Left hindlimb (tissue), 1 donor: ENCODE measurements around the gene COPZ2.
"Not testable (repeated sequence)": the region's sequence is repeated elsewhere in the genome, so short reads cannot be mapped to it uniquely, and the experiment has no call there.

Experiments used
- DNase-seq: peaks from one replicate; pipeline ENCODE4 v3.0.0-alpha.2; 2018

COPZ2 gene

DNA sequence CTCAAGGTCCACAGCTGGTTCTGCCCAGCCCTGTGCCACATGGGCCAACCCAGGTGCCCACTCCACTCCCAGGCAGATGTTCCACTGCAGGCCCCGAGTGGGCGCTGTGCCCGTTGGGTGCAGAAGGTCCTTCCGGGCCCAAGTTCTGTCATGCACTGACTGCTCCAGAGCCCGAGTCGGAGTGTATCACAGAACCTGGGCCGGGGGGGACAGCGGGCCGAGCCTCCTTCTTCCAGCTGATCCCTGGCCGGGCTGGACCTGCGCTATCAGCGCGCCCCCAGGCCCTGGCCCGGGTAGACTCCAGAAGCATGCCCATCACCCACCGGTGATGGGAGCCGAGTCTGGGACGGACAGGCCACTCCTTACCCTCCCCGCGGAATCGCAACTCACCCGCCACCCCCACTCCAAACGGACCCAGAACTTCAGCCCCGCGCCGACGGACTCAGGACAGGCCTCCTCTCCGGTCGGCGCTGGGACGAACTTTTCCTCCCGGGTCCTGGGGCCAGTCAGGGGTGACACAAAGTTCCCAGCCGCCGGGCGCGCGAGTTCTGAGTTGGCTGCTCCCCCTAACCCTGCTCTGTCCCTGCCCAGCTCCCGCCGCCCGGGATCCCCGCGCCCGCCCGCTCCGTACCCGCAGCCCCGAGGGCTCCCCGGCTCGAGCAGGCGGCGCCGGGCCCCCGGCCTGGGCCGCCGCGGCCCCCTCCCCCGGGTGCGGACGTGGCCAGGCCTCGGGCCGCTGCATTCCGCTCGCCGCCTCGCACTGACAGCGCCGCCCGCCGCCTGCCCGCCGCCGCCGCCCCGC, at the start of gene COPZ2:
Gene COPZ2, minus strand, starts transcription at position 762 of the 802 bp plus-strand sequence. Its CDS starts 20 bp downstream, at position 742.
- DNase-seq = peak; percentile 64

- no peak for DNase-seq
Measured at GRCh38 chr17:48084932-48085331, 47.3 kb upstream of the COPZ2 start.

- DNase-seq = no peak
Measured at GRCh38 chr17:48081858-48082257, 44.3 kb upstream of the COPZ2 start.

DNA sequence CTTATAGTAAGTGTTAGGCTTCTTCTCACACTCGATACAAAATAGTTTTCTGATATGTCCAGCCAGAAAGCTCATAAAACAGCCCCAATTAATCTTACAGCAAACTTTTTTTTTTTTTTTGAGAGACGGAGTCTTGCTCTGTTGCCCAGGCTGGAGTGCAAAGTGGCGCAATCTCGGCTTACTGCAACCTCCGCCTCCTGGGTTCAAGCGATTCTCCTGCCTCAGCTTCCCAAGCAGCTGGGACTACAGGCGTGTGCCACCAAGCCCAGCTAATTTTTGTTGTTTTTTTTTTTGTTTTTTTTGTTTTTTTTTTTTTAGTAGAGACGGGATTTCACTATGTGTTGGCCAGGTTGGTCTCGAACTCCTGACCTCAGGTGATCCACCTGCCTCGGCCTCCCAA, 39.6 kb upstream of the COPZ2 start:
- not testable (repeated sequence) for DNase-seq

- no peak for DNase-seq
Measured at GRCh38 chr17:48074322-48075081, 36.9 kb upstream of the COPZ2 start.

- DNase-seq = not testable (repeated sequence)
Measured at GRCh38 chr17:48073566-48074094, 36.0 kb upstream of the COPZ2 start.

DNA sequence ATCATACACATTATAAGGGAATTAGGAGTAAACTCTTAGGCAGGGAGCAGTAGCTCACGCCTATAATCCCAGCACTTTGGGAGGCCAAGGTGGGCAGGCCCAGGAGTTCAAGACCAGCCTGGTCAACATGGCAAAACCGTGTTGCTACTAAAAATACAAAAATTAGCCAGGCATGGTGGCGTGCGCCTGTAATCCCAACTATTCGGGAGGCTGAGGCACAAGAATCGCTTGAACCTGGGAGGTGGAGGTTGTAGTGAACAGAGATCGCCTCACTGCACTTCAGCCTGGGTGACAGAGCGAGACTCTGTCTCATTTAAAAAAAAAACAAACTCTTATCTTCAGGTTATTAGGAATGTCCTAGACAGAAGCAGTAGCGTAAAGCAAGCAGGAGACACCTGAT, 35.2 kb upstream of the COPZ2 start:
- DNase-seq = not testable (repeated sequence)

DNA sequence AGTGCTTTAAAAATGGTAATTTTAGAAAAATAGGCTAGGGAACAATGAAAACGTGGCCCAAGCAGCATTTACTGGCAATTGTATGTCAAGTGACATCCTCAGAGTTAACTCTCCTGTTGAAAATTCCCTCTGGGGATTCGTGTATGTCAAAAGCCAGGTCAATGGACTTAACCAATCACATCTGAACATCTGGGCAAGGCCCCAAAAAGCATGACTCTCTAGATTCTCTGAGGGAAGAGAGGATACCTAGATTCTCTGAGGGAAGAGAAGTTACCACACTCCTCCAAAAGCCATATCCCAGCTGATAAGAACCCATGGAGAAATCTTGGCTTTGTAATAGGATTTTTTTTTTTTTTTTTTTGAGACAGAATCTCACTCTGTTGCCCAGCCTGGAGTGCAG, 34.1 kb upstream of the COPZ2 start:
- no peak for DNase-seq

DNA sequence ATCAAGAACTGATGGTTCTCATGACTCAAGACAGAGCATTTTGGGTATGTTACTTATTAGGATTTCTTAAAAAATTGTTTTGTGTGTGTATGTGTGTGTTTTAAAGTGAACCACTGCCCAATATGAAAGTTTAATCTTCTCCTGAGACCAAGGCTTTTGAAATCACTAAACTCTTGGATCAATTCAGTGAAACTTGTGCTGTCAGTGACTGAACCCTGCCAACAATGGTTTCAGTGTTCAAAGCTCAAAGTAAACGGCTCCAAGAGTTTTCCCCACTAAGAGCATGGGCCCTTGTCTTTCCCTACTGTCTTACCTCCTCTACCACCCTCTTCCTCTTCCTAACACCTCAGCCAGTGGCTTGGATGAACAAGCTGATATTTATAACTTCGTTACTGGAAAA, 32.6 kb upstream of the COPZ2 start:
- no peak for DNase-seq

- DNase-seq = no peak
Measured at GRCh38 chr17:48068491-48068961, 30.9 kb upstream of the COPZ2 start.

DNA sequence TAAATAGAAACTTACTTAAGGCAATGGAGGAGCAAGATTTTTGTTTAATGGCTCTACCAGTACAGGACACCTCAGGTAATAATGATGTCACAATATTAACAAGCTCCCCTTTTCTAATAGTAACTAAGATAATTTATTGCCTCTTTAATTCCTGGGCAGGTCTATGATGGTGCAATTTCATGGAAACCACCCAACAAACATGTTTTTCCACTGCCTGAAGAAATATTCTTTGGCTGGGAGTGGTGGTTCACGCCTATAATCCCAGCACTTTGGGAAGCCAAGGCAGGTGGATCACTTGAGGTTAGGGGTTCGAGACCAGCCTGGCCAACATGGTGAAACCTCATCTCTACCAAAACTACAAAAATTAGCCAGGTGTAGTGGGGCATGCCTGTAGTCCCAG, 30.2 kb upstream of the COPZ2 start:
- not testable (repeated sequence) for DNase-seq

- DNase-seq = no peak
Measured at GRCh38 chr17:48067245-48067644, 29.6 kb upstream of the COPZ2 start.

DNA sequence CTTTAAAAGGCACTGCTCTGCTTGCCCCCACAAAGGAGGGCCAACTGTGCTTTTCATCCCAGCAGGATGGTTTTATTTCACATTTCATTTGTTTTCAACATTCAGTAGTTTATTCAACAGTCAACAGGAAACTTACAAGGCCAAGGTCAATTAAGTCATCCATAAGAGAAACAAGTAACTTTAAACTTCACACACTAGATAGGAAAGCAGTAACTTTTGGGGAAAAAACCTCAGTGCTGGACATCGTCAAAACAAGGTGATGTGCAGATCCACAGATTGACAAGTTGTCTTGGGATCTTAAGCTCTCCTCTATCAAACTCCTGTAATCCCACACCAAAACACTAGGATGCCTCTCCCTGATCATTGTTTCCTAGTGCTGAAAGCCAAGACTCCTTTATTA, 29.1 kb upstream of the COPZ2 start:
- DNase-seq = no peak

GRCh38 chr17:48066192-48066591, 28.6 kb upstream of the COPZ2 start:
- no peak for DNase-seq

DNA sequence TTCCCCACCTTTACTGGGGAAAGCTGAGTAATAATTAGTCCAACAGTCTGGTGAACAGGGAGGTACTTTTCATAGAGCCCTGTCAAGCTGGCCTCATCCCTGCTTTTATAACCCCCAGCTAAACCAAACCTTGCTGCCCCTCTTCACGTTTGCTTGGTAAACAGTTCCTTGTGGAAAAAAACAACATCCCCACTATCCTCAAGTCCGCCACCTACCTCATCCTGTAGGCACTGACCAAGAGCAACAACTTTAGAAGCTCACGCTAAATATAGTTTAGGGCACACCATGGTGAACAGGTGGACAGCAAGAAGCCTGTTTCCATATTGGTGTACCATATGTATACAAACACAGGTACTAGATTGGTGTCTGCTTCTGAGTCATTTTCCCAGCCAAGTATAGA, 27.0 kb upstream of the COPZ2 start:
- no peak for DNase-seq

DNA sequence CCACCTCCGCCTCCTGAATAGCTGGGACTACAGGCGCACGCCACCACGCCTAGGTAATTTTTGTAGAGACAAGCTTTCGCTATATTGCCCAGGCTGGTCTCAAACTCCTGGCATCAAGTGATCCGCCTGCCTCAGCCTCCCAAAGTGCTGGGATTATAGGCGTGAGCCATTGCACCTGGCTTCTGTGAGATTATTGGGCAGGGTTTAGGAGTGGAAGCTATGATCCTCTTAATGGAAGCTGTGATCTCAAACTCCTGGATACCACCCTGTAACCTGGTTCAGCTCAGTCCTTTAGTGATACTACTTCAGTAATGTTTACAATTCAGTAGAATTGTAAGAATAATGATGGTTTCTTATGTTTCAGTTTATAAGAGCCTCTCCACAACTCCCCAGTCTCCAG, 24.7 kb upstream of the COPZ2 start:
- DNase-seq = no peak

- no peak for DNase-seq
Measured at GRCh38 chr17:48060249-48060648, 22.7 kb upstream of the COPZ2 start.

GRCh38 chr17:48059125-48059668, 21.6 kb upstream of the COPZ2 start:
- no peak for DNase-seq

DNA sequence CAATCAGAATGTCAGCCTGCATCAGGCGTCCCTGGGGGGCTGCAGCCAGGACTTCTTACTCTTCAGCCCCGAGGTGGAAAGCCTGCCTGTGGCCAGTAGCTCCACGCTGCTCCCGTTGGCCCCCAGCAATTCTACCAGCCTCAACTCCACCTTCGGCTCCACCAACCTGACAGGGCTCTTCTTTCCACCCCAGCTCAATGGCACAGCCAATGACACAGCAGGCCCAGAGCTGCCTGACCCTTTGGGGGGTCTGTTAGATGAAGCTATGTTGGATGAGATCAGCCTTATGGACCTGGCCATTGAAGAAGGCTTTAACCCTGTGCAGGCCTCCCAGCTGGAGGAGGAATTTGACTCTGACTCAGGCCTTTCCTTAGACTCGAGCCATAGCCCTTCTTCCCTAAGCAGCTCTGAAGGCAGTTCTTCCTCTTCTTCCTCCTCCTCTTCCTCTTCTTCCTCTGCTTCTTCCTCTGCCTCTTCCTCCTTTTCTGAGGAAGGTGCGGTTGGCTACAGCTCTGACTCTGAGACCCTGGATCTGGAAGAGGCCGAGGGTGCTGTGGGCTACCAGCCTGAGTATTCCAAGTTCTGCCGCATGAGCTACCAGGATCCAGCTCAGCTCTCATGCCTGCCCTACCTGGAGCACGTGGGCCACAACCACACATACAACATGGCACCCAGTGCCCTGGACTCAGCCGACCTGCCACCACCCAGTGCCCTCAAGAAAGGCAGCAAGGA, 21.0 kb upstream of the COPZ2 start:
- no peak for DNase-seq

DNA sequence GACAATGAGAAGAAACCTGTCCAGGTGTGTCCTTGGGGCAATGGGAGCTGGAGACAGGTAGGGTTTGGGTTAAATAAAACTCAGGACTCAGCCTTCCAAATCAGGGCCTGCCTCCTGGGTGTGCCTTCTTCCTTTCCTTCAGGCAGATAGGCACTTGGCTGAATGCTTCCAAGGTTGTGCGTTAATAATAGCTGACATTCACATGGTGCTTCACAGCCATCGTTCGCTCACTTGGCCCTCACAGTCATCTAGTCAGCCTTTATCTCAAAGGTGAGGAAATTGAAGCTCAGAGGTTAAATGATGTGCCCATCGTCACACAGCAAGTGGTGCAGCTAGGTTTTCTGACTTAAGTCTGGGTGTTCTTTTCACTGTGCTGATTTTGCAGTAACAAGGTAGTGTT, 20.0 kb upstream of the COPZ2 start:
- no peak for DNase-seq

- no peak for DNase-seq
Measured at GRCh38 chr17:48056879-48057278, 19.3 kb upstream of the COPZ2 start.

GRCh38 chr17:48056246-48056745, 18.7 kb upstream of the COPZ2 start:
- no peak for DNase-seq
